Stimulated activated CD8-positive, alpha-beta memory T cell treated with anti-CD3 and anti-CD28 coated beads, Interleukin-12 subunit alpha, Interleukin-12 subunit beta, amount 100 ng/mL, for 24 hours (primary cell): ENCODE data around the gene CHST15.

Experiments
- DNase-seq: peaks from one replicate; pipeline ENCODE4 v3.0.0-alpha.2; 2020; ENCODE audit errors: extremely low read depth

Gene CHST15

DNA sequence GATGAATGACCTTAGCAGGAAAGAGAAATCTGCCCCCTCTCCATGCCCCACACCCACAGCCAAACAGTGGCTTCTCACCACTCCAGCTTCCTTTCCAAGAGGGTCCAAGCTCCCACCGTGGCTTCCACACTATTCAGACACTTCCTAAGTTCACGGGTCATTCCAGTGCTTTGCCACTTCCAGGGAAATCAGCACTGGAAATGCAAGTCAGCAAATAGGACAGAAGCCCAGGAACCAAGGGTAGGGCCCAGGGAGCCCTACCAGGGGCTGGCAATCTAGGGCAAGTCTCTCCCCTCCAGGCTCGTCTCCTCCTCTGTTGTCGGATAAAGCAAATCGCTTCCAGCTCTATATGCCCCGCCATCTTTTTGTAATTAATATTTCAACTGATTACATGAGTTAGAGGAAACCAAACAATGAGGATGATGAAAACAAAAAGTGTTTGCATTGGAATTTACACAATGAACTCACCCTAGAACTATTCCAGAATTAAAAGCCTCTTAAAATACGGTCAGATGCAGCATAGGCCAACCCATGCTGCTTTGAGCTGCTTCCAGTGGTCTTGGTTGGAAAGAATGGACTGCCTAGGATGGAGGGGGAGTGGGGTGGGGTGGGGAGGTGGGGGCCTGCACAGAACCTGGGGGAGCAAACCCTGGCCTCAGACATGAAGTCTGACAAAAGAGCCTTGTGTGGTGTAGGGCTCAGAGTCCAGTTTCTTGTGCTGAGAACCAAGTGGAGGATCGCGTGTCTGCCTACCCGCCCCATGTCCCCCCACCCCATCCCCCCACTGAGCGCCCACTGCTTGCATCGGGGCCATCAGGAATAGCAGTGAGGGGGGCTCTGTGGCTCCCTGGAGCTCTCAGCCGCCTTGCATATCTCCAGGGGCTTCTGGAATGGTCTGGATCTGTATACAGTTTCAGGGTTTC, 127.2 kb downstream of the CHST15 start:
- DNase-seq: no peak

DNA sequence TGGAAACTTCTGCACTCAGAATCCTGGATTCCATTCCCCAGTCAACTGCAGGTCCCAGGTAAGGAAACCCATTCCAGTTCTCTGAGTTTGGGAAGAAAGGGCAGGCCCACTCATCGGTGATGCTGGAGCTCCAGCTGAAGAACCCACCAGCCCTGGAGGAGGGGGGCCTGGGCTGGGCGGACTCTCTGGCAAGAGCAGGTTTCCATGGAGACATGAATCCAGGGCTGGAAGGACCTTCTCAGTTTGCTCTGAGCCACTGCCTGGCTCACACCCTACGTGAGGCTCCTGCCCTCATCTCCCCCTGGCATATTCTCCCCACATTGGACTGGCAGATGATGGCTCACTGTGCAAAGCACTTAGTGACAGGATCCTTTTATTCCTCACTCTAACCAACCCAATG, 128.4 kb downstream of the CHST15 start:
- no peak for DNase-seq

DNA sequence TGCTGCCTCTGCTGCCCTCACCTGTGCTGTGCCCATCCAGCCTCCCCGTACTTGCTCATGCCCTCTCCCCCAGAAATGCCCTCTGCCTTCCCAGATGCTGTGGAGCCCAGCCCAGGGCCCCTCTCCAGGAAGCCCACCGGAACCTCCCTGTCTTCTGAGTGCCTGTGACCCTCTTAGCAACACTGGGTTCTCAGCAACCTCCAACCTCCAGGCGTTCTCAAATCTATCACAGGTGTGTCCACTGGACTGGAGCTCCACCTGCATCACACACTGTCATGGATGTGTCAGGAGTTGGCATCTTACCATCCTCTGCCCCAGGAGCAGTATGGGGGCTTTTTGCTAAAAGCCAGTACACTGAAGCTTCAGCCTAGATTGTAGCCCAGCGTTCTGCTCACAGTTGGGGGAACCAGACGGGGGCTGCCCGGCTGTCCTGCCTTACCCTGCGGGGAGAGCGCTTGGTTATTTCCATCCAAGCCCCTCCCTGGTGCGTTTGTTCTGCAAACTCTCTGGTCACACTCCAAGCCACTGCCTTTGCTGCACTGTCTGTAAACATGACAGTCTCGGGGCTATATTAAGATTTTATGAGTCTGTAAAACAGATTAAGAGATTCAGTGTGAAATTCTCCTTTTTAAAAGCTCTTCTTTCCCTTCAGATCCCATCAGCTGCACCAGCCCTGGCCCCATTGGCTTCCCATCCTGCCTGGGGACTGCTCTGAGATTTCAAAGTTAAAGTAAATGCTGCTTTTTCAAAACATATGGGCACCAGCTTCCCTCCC, 130.5 kb downstream of the CHST15 start:
- DNase-seq: no peak

DNA sequence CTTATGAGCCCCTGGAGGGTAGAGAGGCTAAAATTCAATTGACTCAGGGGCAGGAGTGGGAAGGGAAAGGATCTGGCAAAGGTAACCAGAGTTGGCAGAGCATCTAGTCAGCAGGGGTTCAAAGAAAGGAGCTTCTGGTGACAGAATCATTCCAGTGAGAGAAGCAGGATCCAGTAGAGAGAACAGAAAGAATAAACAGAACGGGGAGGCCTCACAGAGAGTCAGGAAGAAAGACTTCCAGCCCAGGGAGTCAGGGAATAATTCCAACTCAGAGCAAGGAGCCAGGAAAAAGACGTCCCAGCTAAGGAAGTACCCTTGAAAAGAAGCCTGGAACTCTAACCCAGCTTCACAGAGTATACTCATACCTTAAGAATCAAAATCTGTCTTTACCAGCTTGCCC, 135.2 kb downstream of the CHST15 start:
- no peak for DNase-seq
